Osteocyte (in vitro differentiated cells): ENCODE results near the gene FLAD1. TPM values are rescaled to one million over a fixed set of nuclear protein-coding genes. Genes with fewer than 3 reads are reported as not detected.
A peak's percentile ranks its signal among the peaks of the same experiment; 100 is the strongest.

Experiments
- DNase-seq: peaks from one replicate; pipeline ENCODE4 v3.0.0; 2021; ENCODE audit warnings: mixed read lengths; ENCODE audit not compliant: unreplicated experiment; ENCODE audit errors: extremely low spot score
- H3K27ac Mint-ChIP-seq: one replicate; pipeline ENCODE4 v1.8.0; 2021; ENCODE audit warnings: mild to moderate bottlenecking, mixed read lengths; ENCODE audit not compliant: unreplicated experiment
- H3K27me3 Mint-ChIP-seq: one replicate; pipeline ENCODE4 v1.8.0; 2021; ENCODE audit warnings: mixed read lengths; ENCODE audit not compliant: unreplicated experiment
- H3K36me3 Mint-ChIP-seq: one replicate; pipeline ENCODE4 v1.8.0; 2021; ENCODE audit warnings: mixed read lengths; ENCODE audit not compliant: unreplicated experiment
- H3K4me1 Mint-ChIP-seq: one replicate; pipeline ENCODE4 v1.8.0; 2021; ENCODE audit warnings: mixed read lengths; ENCODE audit not compliant: unreplicated experiment
- H3K4me3 Mint-ChIP-seq: one replicate; pipeline ENCODE4 v1.8.0; 2021; ENCODE audit warnings: mild to moderate bottlenecking, moderate library complexity, mixed read lengths; ENCODE audit not compliant: unreplicated experiment
- H3K9me3 Mint-ChIP-seq: one replicate; pipeline ENCODE4 v1.8.0; 2021; ENCODE audit warnings: mixed read lengths; ENCODE audit not compliant: unreplicated experiment
- CTCF ChIP-seq: fragments of 200-600 bp; sonication (generic); IDR thresholded peaks from 2 replicates; pipeline ENCODE4 v1.5.0; 2021; ENCODE audit warnings: antibody characterized with exemption, mild to moderate bottlenecking, moderate library complexity
- total RNA-seq: library from RNA; stranded (reverse); gene quantifications from 2 replicates; pipeline ENCODE4 v1.2.1, GENCODE V29; 2021

Gene FLAD1
- total RNA-seq, 1 donor from 2014 or later, result 31.2 TPM

GRCh38 chr1:154941333-154942013 is 41.7 kb upstream of the FLAD1 start:
- no peak overlapping the region for H3K4me3 Mint-ChIP-seq
- H3K4me1 Mint-ChIP-seq, result peaks cover 17% of the 10 kb centered on the region
- no peak for DNase-seq
- no peak overlapping the region for H3K27ac Mint-ChIP-seq
- no peaks in the 10 kb centered on the region for H3K27me3 Mint-ChIP-seq
- H3K36me3 Mint-ChIP-seq, result peaks cover 4% of the 10 kb centered on the region
- no peak for TF ChIP-seq CTCF
- H3K9me3 Mint-ChIP-seq, result no peaks in the 10 kb centered on the region

- H3K4me3 Mint-ChIP-seq, result no peak overlapping the region
- H3K27me3 Mint-ChIP-seq, result no peaks in the 10 kb centered on the region
- DNase-seq, result no peak
- peak overlapping the region; percentile 37 for H3K27ac Mint-ChIP-seq
- peaks cover 3% of the 10 kb centered on the region for H3K4me1 Mint-ChIP-seq
- peaks cover 8% of the 10 kb centered on the region for H3K36me3 Mint-ChIP-seq
- H3K9me3 Mint-ChIP-seq, result no peaks in the 10 kb centered on the region
- peak; percentile 80 for TF ChIP-seq CTCF
Observed at GRCh38 chr1:154943649-154944400, 39.3 kb upstream of the FLAD1 start.

GRCh38 chr1:154944401-154945159 is 38.6 kb upstream of the FLAD1 start:
- Mint-ChIP-seq H3K9me3 (no peaks in the 10 kb centered on the region), H3K27ac (no peak overlapping the region), H3K4me3 (no peak overlapping the region), H3K27me3 (no peaks in the 10 kb centered on the region), H3K4me1 (no peaks in the 10 kb centered on the region), H3K36me3 (peaks cover 9% of the 10 kb centered on the region)
- DNase-seq, result no peak
- no peak for TF ChIP-seq CTCF

GRCh38 chr1:154945160-154945961 is 37.8 kb upstream of the FLAD1 start:
- Mint-ChIP-seq H3K36me3 (peaks cover 9% of the 10 kb centered on the region), H3K4me1 (no peaks in the 10 kb centered on the region), H3K4me3 (no peak overlapping the region), H3K27me3 (no peaks in the 10 kb centered on the region), H3K9me3 (no peaks in the 10 kb centered on the region), H3K27ac (no peak overlapping the region)
- DNase-seq, result no peak
- no peak for TF ChIP-seq CTCF
